GM12892 (cell line): ENCODE results near the gene METTL8.

Source experiments
- POLR2AphosphoS5 ChIP-seq: IDR thresholded peaks from 2 replicates; pipeline ENCODE4 v1.6.1; 2011; ENCODE audit warnings: low read depth, low read length, control low read depth
- TAF1 ChIP-seq: IDR thresholded peaks from 2 replicates; pipeline ENCODE4 v1.6.1; 2011; ENCODE audit warnings: low read depth, mild to moderate bottlenecking, control low read depth, low read length, borderline replicate concordance

DNA sequence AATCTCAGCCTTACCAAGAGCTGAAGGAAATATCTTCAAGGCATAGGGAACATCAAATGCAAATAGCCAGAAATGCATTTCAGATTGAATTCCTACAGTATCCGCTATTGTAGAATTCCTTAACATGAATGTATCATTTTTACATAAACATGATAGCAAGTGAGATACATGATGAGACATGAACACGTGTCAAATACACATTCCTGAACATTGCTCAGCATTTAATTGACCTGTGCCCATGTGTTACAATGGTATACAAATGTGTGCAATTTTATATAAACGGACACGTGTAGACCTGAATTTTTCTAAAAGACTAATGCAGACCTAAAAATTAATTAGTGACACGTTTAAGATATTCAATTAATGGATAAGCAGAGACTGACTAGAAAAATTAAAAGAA, 140.1 kb downstream of the METTL8 start:
- TF ChIP-seq TAF1 (no peak), POLR2AphosphoS5 (no peak)
